NCI-H748 (cell line): ENCODE data around the gene RPA1.

ENCODE experiments used
- DNase-seq: peaks from one replicate; lab custom pipeline; 2025; ENCODE audit not compliant: unreplicated experiment; lab: John Stamatoyannopoulos, UW

Gene RPA1

GRCh38 chr17:1939981-1940809 lies 110.4 kb downstream of the RPA1 start:
- DNase-seq, result no peak

GRCh38 chr17:1940810-1941185 lies 111.0 kb downstream of the RPA1 start:
- DNase-seq, result no peak

GRCh38 chr17:1941272-1942065 lies 111.7 kb downstream of the RPA1 start:
- DNase-seq, result no peak

GRCh38 chr17:1942066-1942365 lies 112.2 kb downstream of the RPA1 start:
- no peak for DNase-seq

GRCh38 chr17:1942666-1943435 lies 113.0 kb downstream of the RPA1 start:
- DNase-seq, result no peak

- DNase-seq, result no peak
These were observed 113.6 kb downstream of the RPA1 start for GRCh38 chr17:1943436-1943831.

GRCh38 chr17:1945621-1946020 lies 115.8 kb downstream of the RPA1 start:
- no peak for DNase-seq

- DNase-seq, result no peak
These were observed 116.5 kb downstream of the RPA1 start for GRCh38 chr17:1946021-1946932.

GRCh38 chr17:1947229-1947742 lies 117.5 kb downstream of the RPA1 start:
- no peak for DNase-seq

- no peak for DNase-seq
These were observed 118.1 kb downstream of the RPA1 start for GRCh38 chr17:1947743-1948516.

- DNase-seq, result no peak
These were observed 118.7 kb downstream of the RPA1 start for GRCh38 chr17:1948517-1948825.
